22Rv1 (cell line): Measurements from ENCODE around the gene HOXB1.

ENCODE experiments used
- ZFX ChIP-seq: fragments of 450-650 bp; IDR thresholded peaks from 2 replicates; pipeline ENCODE4 v1.6.1; 2017; ENCODE audit warnings: antibody characterized with exemption, borderline replicate concordance
- TF ChIP-seq, protein P1 (sequence below): fragments of 450-650 bp; IDR thresholded peaks from 2 replicates; pipeline ENCODE4 v1.5.1; 2017; ENCODE audit warnings: mild to moderate bottlenecking

- TF ChIP-seq, protein P1, sequence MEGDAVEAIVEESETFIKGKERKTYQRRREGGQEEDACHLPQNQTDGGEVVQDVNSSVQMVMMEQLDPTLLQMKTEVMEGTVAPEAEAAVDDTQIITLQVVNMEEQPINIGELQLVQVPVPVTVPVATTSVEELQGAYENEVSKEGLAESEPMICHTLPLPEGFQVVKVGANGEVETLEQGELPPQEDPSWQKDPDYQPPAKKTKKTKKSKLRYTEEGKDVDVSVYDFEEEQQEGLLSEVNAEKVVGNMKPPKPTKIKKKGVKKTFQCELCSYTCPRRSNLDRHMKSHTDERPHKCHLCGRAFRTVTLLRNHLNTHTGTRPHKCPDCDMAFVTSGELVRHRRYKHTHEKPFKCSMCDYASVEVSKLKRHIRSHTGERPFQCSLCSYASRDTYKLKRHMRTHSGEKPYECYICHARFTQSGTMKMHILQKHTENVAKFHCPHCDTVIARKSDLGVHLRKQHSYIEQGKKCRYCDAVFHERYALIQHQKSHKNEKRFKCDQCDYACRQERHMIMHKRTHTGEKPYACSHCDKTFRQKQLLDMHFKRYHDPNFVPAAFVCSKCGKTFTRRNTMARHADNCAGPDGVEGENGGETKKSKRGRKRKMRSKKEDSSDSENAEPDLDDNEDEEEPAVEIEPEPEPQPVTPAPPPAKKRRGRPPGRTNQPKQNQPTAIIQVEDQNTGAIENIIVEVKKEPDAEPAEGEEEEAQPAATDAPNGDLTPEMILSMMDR, result no peak
- TF ChIP-seq ZFX, result no peak
Measured at GRCh38 chr17:48546924-48547807, 16.4 kb upstream of the HOXB1 start.
